Activated effector memory CD4-positive, alpha-beta T cell treated with anti-CD3 and anti-CD28 coated beads, Interleukin-2, amount 50 U/mL, for 16 hours (primary cell): Measurements from ENCODE around the gene CACNA1S.
A peak's percentile ranks its signal among the peaks of the same experiment; 100 is the strongest.

ENCODE experiments used
- DNase-seq: peaks from one replicate; pipeline ENCODE4 v3.0.0-alpha.2; 2020

The CACNA1S gene

DNA sequence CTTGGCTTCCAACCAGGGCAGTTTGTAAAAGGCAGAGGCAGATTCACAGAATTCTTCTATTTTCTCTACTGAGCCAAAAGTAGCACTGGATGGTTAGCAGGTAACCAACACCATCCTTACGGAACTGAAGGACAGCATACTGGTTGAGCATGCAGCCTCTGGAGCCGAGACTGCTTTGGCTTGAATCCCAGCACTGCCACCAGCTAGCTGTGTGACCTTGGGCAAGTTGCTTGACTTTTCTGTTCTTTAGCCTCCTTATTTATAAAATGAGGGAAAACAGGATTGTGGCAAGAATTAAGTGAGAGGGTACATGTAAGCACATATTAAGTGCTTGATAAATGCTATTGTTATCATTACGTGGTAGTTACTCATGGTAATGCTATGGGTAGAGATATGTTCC, 19.5 kb downstream of the CACNA1S start:
- DNase-seq = no peak

DNA sequence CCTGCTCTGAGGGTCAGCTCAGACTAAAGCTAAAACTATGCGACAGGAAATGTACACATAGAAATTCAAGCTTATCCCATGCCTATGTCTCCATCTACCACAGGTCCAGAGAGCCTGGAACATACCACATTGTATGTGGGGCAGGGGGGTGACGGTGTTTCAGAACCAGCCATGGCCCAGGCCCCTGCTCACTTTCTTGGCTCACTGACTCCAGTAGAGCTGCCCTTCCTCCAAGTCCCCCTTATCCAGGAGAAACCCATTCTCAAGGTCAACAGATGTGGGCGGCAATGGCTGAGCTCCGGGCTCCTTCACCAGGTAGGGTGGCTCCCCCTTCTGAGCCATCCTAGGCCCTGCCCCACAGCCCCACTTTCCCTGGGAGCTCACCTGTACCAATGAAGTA, 21.0 kb downstream of the CACNA1S start:
- DNase-seq = no peak

DNA sequence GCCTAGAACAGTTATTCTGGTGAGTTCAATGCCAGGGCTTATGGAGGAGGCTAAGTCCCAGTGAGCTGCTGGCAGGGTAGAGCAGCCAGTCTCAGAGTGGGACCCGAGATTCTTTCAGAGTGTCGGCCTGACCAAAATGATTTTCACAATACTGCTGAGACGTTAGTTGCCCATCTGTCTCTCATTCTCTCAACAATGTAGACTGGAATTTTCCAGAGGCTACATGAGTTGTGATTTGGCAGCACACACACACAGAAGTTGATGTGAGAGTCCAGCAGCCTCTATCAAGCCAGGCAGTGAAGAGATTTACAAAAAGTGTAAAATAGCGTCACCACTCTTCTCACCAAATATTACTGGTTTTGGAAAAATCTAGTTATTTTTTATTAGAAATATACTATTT, 21.7 kb downstream of the CACNA1S start:
- DNase-seq = no peak

DNA sequence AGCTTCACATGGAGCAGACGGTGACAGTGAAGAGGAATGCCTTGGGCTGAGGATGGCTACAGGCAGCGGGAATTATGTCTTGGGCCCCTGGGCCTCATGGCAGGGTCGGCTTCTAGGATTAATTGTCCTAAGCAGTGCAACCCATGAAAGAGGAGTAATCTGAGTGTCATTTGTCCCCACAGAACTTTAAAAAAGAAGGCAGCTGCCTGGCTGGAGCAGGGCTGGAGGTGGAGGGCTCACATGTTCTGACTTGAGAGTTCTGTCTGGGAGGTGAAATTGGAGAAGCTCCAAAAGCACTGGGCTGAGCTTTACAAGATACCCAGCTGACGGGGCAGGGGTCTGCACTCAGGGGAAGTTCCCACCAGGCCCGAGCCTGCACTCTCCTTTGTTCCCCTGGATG, 22.6 kb downstream of the CACNA1S start:
- DNase-seq = no peak

DNA sequence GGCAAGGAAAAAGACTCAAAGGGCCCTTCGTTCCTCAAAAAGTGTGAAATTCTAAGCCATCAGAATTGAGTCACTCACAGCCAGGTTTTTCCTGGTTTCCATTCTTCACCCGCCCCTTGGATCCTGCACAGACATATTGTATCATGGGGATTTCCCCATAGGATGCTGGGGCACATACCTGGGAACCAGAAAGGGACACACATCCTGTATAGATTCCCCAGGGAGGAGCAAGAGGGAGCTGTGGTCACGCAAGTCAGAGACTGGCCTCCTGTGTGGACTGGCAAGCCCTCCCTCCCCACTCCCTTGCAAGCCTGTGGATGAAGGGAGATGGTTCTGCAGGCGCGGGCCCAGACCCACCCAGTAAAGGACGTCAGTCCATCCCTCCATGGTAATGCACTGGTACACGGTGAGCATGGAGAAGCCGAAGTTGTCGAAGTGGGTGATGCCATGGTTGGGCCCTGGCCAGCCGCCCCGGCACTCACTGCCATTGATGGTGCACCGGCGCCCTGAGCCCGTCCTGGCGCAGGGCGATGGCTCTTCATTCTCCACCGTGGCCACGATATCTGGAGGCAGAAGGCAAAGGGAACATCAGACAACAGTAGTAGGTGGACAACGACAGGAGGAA, 23.2 kb downstream of the CACNA1S start:
- DNase-seq = no peak

DNA sequence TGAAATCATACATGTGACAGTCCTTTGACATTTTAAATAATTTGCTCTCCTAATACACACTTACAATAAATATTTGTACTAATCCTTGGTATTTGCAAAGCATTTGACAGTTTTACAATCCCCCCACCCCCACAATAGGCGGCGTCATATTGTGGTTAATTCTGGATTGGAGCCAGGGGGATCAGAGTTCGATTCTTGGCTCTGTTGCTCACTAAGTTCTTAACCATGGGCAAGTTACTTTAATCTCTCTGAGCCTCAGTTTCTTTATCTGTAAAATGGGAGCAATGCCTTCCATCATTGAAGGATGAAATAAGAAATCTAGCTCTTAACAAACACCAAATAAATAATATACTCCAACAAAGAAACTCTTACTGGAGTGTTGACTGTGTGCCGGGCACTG, 23.8 kb downstream of the CACNA1S start:
- DNase-seq = no peak

DNA sequence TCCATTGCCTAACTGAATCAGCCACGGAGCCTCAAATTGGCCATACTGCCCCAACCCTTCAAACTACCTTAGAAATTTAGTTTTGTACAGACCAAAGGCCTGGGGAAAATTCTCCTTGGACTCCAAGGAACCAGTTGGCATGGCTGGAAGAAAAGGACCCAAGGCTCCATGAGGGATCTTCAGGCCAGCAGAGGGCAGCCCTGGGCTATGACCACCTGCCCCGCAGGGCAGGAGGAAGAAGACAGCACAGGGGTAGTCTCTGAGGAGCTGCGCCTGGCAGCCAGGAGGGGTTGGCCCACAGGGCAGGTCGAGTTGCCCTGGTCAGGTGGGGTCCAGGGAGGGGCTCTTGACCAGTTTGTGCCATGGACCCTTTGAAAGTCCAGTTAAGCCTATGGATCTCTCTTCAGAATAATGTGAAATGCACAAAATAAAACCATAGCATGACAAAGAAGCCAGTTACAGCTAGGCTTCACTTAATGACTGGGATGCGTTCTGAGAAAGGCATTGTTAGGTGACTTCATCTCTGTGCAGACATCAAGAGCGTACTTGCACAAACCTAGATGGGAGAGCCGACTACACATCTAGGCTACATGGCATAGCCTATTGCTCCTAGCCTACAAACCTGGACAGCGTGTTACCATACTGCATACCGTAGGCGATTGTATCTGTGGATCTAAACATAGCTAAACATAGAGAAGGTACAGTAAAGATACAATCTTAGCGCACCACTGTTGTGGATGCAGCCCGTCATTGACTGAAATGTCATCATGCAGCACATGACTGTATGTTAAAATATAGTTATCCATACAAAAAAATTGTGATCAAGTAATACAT, 26.1 kb downstream of the CACNA1S start:
- DNase-seq = peak; percentile 72

DNA sequence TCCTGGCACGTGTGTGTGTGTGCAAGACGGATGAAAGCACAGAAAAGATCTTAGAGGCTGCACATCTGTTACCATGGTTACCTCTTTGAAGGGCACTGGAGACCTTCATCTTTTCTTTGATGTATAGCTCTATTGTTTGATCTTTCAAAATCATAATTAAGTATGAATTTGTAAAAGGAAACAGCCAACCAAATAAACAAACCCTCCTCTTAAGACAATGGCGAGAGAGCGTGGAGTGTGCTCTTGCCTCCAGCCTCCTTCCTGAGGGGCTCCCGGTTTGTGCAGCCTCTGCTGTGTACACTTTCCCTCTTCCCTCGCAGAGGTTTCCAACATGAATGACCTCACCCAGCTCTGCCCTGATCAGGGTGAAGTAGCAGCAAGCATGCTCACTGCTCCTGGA, 27.9 kb downstream of the CACNA1S start:
- no peak for DNase-seq

DNA sequence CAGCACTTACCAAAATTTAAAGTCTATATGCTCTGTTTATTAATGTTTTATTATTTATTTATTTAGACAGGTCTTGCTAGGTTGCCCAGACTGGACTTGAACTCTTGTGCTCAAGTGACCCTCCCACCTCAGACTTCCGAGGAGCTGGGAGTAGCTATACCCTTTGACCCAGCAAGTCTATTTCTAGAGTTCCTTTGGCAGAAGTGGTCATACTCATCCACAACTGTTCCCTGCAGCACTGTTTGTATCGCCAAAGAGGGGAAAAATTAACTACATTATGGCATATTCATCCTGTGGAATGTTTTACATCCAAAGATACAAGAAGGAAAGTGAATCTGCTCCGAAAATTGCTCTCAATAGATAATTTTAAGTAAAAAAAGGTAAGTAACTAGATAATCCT, 28.5 kb downstream of the CACNA1S start:
- DNase-seq = no peak

DNA sequence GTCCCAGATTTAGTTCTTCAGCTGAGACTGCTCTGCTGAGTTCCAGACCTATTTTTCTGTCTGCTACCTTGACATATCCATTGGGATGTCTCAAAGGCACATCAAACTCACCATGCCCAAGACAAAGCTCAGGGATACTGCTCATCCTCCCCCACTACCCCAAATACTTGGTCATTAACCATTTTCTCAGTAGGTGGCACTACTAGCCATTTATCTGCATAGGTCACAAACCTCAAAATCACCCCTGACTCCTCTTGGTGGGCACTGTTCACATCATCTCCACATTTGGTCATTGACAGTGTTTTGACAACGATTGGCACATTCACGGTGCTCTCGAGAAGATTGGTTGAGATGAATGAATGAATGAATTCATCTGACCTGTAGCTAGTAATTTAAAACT, 32.1 kb downstream of the CACNA1S start:
- no peak for DNase-seq

DNA sequence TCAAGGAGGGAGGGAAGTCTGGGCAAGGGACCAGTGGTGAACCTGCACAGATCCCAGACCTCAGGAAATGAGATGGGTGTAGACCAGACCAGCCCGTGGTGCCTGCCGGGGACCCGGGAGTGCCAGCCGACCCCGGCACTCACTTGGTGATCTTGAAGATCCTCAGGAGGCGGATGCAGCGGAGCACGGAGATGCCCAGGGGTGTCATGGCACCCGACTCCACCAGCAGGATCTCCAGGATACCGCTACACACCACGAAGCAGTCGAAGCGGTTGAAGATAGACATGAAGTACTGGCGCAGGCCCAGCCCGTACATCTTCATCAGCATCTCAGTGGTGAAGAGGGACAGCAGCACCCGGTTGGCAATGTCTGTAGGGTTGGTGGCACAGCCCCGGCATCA, 34.5 kb downstream of the CACNA1S start:
- no peak for DNase-seq

DNA sequence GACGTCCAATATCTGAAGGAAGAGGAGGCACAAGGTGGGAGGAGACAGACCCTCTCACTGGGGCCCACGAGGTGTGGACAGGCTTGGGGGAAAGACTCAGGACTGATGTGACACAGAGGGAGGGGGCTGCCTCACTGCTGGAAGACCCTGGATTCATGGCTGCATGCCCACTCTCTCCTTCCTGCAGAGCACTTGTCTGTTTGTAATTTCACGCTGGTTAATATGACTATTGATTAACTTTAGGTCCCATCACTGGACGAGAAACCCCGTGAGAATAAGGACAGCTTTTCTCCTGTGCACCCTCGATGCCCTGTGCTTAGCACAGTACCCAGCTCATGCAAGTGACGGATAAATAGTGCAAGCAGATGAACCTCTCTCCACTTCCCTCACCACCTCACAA, 35.1 kb downstream of the CACNA1S start:
- no peak for DNase-seq

DNA sequence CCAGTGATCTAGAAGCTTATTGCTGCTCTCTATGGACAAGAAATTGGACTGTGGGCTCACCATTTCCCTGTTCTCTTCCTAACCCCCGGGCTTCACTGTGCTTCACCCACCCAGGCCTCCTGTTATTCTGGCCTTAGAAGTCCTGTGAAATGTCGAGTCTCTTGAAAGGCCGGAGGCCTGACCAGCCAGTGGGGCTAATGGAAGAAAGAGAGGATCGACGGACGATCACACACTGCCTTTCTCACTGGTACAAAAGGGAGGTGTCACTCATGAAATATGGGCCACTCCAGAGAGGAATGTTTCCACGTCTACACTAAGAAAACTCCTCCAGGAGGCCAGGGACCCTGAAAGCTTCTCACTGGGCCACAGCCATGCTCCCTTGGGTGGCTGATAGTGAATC, 36.1 kb downstream of the CACNA1S start:
- no peak for DNase-seq

DNA sequence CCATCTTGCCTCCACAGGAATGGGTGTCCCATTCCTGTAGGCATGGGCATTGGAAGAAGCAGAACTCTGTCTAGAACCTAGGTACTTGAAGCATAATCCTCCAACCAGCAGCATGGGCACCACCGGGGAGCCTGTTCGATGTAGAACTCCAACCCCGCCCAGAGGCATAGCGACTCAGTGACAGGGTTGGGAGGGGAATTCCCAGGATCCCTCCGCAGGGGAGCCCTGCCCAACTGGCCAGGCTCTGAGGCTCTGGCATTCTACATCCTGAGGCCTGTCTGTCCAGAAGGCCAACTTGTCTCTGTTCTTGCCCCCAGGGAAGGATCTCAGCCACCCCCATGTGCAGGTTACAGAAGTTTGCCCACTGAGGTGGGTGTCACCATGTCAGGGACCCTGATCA, 38.2 kb downstream of the CACNA1S start:
- DNase-seq = no peak

DNA sequence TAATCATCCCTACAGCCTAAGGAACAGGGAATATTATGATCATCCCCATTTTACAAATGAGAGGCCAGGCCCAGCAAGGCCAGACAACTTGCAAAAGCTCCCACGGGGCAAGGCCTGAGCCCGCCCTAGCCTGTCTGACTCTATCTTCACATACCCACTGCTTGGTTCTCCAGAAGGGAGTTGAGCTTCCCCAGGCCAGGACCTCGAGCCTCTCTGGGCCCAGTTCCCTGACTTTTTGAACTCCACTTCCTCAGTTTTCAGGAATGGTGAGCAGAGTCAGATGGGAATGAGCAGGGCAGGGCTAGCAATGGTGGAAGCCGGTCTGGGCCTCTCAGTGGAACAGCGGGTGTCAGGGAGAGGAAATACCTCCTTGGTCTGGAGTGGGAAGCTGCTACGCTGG, 39.3 kb downstream of the CACNA1S start:
- no peak for DNase-seq

DNA sequence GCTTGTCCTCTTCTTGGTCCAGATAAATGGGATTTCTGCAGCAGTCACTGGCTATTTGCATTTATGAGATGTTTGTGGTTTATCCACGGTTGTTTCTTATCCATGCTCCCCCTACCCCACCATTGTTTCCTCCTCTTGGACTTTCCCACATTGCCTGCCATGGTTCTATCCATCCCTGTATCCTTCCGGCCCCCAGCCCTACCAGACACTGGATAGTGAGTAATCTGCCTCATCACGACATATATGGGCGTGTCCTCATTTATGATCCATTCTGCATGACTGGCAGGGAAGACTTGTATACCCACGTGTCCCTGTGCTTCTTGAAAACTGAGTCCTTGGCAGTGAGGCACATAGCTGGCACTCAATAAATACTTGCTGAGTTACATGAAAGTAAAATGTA, 40.1 kb downstream of the CACNA1S start:
- DNase-seq = no peak

DNA sequence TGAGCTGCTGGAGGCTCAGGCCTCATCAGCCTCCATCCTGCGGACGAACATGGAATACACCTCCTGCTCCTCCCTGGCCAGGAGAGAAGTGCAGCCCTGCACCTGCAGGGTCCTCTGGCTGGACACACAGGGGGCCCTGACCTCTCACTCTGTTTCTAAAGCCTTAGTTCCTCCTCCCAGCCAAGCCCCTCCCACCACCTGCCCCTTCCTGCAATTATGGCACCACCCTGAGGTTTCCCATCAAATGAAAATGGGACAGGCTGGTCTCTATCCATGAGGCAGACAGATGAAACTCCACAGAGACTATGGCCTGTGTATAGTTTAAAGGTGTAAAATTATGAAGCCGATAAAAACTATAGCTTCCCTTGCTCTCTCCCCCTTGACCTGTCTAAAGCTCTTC, 42.6 kb downstream of the CACNA1S start:
- no peak for DNase-seq

DNA sequence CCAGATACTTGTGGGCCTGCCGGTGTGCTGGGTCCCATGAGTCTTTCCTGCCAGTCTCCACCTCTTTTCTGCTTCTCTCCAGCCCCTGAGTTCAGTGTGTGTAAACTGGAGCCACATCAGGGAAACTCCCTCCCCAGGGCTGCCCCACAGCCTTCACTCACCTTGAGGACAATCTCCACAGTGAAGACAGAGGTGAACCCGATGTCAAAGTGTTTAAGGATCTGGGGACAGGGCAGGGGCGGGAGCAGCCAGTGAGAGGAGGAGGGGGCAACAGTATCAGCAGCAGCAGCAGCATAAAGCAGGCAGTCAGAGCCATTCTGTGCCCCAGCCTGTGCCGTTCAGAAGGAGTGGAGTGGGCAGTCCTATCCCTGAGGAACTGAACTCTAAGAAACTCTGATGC, 43.2 kb downstream of the CACNA1S start:
- no peak for DNase-seq

DNA sequence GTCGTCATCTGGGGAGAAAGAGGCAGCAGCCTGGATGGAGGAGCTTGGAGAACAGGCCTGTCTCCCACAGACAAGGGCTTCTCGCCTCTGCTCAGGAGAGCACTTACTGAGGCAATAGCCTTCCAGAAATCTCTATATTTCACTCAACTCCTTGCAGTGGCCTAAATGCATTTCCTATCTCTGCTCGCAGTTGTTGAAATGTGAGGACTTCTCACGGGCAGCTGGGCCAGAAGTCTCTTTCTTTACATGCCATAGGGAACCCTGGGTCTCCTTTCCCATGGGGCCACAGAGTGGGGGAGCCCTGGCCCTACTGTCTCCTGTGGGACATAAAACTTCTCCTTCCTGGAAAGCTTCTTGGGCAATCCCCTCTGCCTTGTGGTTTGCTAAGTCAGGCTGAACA, 45.2 kb downstream of the CACNA1S start:
- no peak for DNase-seq

DNA sequence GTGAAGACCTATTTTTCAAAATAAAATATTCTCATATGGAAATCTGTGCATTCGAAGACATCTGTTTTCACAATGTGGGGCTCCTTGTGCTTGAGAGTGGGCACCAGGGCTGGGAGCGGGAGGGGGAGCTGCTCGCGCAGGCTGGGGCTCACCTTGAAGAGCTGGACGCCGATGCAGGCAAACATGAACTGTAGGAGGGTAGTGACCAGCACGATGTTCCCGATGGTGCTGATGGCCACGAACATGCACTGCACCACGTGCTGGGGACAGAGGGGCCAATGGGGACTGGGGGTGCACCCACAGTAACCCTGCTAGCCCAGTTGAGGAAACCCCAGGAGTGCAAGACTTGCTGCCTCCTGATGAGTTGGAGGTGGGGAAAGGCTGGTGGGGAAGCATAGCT, 46.5 kb downstream of the CACNA1S start:
- no peak for DNase-seq

DNA sequence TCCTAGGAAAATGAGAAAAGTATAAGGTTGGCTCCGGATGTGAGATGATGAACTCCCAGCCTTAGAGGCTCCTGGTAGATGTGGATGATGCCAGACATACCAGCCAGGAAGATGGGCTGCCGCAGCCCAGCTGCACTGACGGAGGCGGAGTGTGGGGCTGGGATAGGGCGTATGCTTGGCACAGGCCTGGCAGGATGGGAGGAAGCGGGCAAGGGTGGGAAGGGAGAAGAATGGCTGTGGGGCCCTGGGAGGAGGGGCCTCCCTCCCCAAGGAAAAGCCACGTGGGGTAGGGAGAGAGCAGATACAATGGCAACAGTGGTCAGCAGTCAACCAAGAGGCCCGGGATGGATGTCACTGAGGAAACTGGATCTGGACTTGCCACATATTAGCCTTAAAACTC, 47.4 kb downstream of the CACNA1S start:
- DNase-seq = no peak

DNA sequence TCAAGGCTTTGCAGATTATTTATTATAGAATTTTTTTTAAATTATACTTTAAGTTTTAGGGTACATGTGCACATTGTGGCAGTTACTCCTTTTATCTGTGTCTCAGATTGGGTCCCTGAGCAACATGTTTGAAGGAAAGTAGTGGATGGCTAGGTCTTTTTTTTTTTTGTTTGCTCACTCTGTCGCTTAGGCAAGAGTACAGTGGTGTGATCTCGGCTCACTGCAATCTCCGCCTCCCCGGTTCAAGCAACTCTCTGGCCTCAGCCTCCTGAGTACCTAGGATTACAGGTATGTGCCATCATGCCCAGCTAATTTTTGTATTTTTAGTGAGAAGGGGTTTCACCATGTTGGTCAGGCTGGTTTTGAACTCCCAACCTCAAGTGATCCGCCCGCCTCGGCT, 49.1 kb downstream of the CACNA1S start:
- DNase-seq = no peak

DNA sequence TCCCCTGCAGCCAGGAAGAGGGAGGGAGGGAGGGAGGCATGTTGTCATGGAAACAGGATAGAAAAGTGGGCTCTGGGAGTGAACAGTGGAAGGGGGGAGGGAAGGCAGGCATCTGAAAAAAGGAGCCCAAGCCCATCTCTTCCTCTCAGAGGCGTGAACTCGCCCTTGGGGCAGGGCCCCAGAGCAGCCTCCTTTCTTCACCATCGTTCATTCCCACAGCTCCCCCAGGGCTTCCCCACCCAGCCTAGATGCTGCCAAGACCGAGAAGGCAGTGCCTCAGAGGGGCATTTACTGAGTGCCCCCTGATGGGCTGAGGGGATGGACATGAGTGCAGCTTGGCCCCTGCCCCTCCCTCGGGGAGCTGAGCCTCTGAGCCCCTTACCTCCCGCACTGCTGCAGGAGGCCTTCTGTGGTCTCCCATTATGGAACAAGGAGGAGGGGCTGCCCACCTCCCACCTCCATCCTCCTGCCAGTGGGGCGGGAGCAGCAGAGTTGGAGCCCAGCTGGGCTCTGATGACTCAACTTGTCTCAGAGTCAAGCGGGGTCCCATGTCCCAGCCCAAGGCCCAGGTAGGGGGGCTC, 49.6 kb downstream of the CACNA1S start:
- no peak for DNase-seq

DNA sequence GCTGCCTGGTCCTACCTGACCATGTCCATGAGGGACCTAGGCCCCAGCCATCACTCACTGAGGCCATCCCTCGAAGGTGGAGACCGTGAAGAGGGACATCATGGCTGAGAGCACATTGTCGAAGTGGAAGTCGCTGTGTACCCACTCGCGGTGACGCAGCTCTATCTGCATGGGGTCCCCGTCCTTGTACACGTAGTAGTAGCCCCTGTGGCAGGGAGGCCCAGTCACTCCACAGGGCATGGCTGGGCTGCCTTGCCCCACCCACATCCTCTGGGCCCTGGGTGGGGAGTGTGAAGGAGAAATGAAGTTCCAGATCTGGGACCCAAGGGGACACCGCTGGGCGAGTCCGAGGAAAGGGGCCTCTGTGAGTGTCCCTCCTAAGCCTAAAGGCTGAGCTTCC, 50.3 kb downstream of the CACNA1S start:
- DNase-seq = no peak

DNA sequence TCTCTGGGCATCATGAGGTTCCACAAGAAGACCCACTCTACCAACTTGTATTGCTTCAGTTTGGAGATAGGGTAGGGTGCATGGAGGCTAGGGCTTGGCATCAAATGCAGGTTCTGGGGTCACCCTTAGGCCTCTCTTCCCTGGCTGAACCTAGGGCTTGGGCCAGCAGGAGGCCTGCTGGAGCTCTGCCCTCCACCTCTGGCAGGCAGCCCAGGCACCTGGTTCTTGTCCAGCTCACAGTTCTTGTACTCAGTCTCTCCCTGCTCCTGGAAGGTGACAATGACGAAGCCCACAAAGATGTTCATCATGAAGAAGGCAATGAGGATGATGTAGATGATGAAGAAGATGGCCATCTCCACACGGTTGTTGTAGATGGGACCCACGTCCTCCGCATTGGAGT, 51.2 kb downstream of the CACNA1S start:
- no peak for DNase-seq
